ENCODE measurements around the gene KCNJ11.

Gene KCNJ11

GRCh38 chr11:17366495-17366894, 22.0 kb downstream of the KCNJ11 start:
- no peak for DNase-seq (ENCODE audit: low read depth)

- DNase-seq (ENCODE audit: low read depth): no peak
Measured at GRCh38 chr11:17354601-17354991, 33.9 kb downstream of the KCNJ11 start.

- no peak for DNase-seq (ENCODE audit: low read depth)
Measured at GRCh38 chr11:17353821-17354600, 34.4 kb downstream of the KCNJ11 start.

GRCh38 chr11:17352950-17353820, 35.3 kb downstream of the KCNJ11 start:
- DNase-seq (ENCODE audit: low read depth): no peak

GRCh38 chr11:17351510-17352176, 36.8 kb downstream of the KCNJ11 start, which contains the start of gene NCR3LG1:
NCR3LG1 (plus strand) TSS chr11:17351800; CDS start chr11:17351970, 170 bp downstream.
- no peak for DNase-seq (ENCODE audit: low read depth)

- DNase-seq (ENCODE audit: low read depth): no peak
Measured at GRCh38 chr11:17351172-17351509, 37.3 kb downstream of the KCNJ11 start.

GRCh38 chr11:17350455-17351171, 37.8 kb downstream of the KCNJ11 start:
- DNase-seq (ENCODE audit: low read depth): no peak

- DNase-seq (ENCODE audit: low read depth): no peak
Measured at GRCh38 chr11:17347676-17348075, 40.8 kb downstream of the KCNJ11 start.

GRCh38 chr11:17343907-17344306, 44.6 kb downstream of the KCNJ11 start:
- peak; percentile 56 for DNase-seq (ENCODE audit: low read depth)

GRCh38 chr11:17343257-17343656, 45.2 kb downstream of the KCNJ11 start:
- no peak for DNase-seq (ENCODE audit: low read depth)

Measured in HS-5 (cell line).